Urothelium cell line (cell line): Measurements from ENCODE around the gene EPHB4.

Experiments
- DNase-seq: peaks from one replicate; pipeline ENCODE4 v3.0.0; 2011; ENCODE audit warnings: low spot score, mixed read lengths
- FAIRE-seq: peaks from 2 replicates; lab custom pipeline; 2011; peaks lifted over from hg19 to GRCh38; lab: Jason Lieb, UNC

The EPHB4 gene

GRCh38 chr7:100827330-100828226, at the start of gene EPHB4:
Gene EPHB4, minus strand, starts transcription at chr7:100827523. Its CDS starts 493 bp downstream, at chr7:100827030.
- FAIRE-seq, result peak; percentile 32

GRCh38 chr7:100875356-100875751, 48.0 kb upstream of the EPHB4 start:
- no peak for FAIRE-seq
- DNase-seq, result peak; percentile 50

More at GRCh38 chr7:100827330-100828226, at the start of gene EPHB4:
- DNase-seq, result peak; percentile 96

GRCh38 chr7:100874577-100875355, 47.4 kb upstream of the EPHB4 start, which contains the start of gene SRRT:
Gene SRRT, plus strand, starts transcription at chr7:100875103. Its CDS starts 488 bp downstream, at chr7:100875591.
- FAIRE-seq, result peak; percentile 98
- DNase-seq, result peak; percentile 100

GRCh38 chr7:100874300-100874576, 46.9 kb upstream of the EPHB4 start:
- no peak for DNase-seq
- FAIRE-seq, result no peak

- DNase-seq (no peak), FAIRE-seq (no peak)
Observed at GRCh38 chr7:100873599-100874299, 46.4 kb upstream of the EPHB4 start.

- no peak for DNase-seq
- no peak for FAIRE-seq
Observed at GRCh38 chr7:100867776-100868485, 40.6 kb upstream of the EPHB4 start.

GRCh38 chr7:100867040-100867775, 39.9 kb upstream of the EPHB4 start, which contains the start of gene TRIP6:
Gene TRIP6, plus strand, starts transcription at chr7:100867387. Its CDS starts 111 bp downstream, at chr7:100867498.
- peak; percentile 71 for FAIRE-seq
- peak; percentile 98 for DNase-seq

GRCh38 chr7:100866729-100867039, 39.4 kb upstream of the EPHB4 start:
- peak; percentile 68 for FAIRE-seq

GRCh38 chr7:100865938-100866728, 38.8 kb upstream of the EPHB4 start:
- DNase-seq, result peak; percentile 91
- FAIRE-seq, result peak; percentile 63

More at GRCh38 chr7:100866729-100867039, 39.4 kb upstream of the EPHB4 start:
- no peak for DNase-seq

- DNase-seq, result peak; percentile 91
- FAIRE-seq, result peak; percentile 87
Observed at GRCh38 chr7:100865372-100865911, 38.1 kb upstream of the EPHB4 start.

- DNase-seq, result no peak
- no peak for FAIRE-seq
Observed at GRCh38 chr7:100864263-100864845, 37.0 kb upstream of the EPHB4 start.

- FAIRE-seq, result no peak
- DNase-seq, result no peak
Observed at GRCh38 chr7:100863406-100863950, 36.2 kb upstream of the EPHB4 start.

GRCh38 chr7:100861616-100861985, 34.3 kb upstream of the EPHB4 start:
- DNase-seq, result no peak
- FAIRE-seq, result no peak

- DNase-seq (no peak), FAIRE-seq (no peak)
Observed at GRCh38 chr7:100860702-100861615, 33.6 kb upstream of the EPHB4 start.

GRCh38 chr7:100859856-100860255, 32.5 kb upstream of the EPHB4 start:
- no peak for DNase-seq
- FAIRE-seq, result no peak

- DNase-seq (no peak), FAIRE-seq (no peak)
Observed at GRCh38 chr7:100856871-100857282, 29.6 kb upstream of the EPHB4 start.

GRCh38 chr7:100855515-100855914, 28.2 kb upstream of the EPHB4 start:
- DNase-seq, result no peak
- peak; percentile 9 for FAIRE-seq
